GM23248 (cell line): ENCODE data around the gene SIK2.

Source experiments
- EZH2 ChIP-seq: fragments of 200-600 bp; sonication (generic); IDR thresholded peaks from 2 replicates; pipeline ENCODE4 v1.6.1; 2018; ENCODE audit warnings: antibody characterized with exemption, mild to moderate bottlenecking; ENCODE audit not compliant: insufficient read depth, poor library complexity, severe bottlenecking
- EZH2phosphoT487 ChIP-seq: fragments of 200-600 bp; sonication (generic); IDR thresholded peaks from 2 replicates; pipeline ENCODE4 v1.6.1; 2018; ENCODE audit warnings: antibody characterized with exemption, moderate library complexity, mild to moderate bottlenecking, low read depth; ENCODE audit not compliant: insufficient read depth

DNA sequence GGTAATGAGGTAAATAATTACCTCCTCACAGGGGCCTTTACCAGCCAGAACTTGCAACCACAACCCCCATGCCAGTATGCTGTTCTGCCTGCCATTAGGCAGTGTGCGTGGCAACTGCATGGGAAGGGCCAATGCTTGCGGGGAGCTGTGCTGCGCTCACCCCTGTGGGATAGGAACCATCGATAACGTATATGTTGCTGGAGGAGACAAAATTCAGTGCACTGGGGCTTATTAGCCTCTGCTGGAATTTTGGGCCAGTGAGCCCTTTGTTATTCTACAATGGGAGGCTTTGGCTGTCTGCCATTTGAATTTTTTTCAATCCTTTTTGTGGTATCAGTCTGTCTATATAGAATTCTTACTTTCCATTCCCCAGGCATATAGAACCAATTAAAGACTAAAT is 116.6 kb downstream of the SIK2 start:
- TF ChIP-seq EZH2phosphoT487, result no peak
- no peak for TF ChIP-seq EZH2
